Esophagus (tissue), 2 donors: Measurements from ENCODE around the gene TYK2. TPM values are rescaled to one million over a fixed set of nuclear protein-coding genes. Genes with fewer than 3 reads are reported as not detected.

Experiments used
- H3K27ac ChIP-seq, 2 donors: one replicate each; pipeline ENCODE4 v1.5.1; 2013; ENCODE audit warnings: low read depth in 2 of 2, mild to moderate bottlenecking in 2 of 2, inconsistent platforms in 1 of 2, low read length in 1 of 2, moderate library complexity in 1 of 2
- H3K27me3 ChIP-seq, 2 donors: one replicate each; pipeline ENCODE4 v1.6.1; 2013; ENCODE audit warnings: low read length in 2 of 2, control low read depth in 1 of 2, mild to moderate bottlenecking in 1 of 2; ENCODE audit not compliant: insufficient read depth in 2 of 2, control insufficient read depth in 1 of 2
- H3K36me3 ChIP-seq, 2 donors: one replicate each; pipeline ENCODE4 v1.6.1; 2013; ENCODE audit warnings: low read length in 1 of 2; ENCODE audit not compliant: control insufficient read depth in 2 of 2, insufficient read depth in 2 of 2
- H3K4me1 ChIP-seq, 2 donors: one replicate each; pipeline ENCODE4 v1.6.1; 2013; ENCODE audit warnings: low read length in 1 of 2; ENCODE audit not compliant: control insufficient read depth in 2 of 2, insufficient read depth in 2 of 2
- H3K4me3 ChIP-seq, 2 donors: one replicate each; pipeline ENCODE4 v1.5.1; 2013; ENCODE audit warnings: low read length in 2 of 2, mild to moderate bottlenecking in 2 of 2, low read depth in 1 of 2, moderate library complexity in 1 of 2
- H3K9me3 ChIP-seq, 2 donors: one replicate each; pipeline ENCODE4 v1.6.1; 2013; ENCODE audit warnings: mild to moderate bottlenecking in 2 of 2, low read depth in 1 of 2, low read length in 1 of 2, moderate library complexity in 1 of 2; ENCODE audit not compliant: control insufficient read depth in 2 of 2, insufficient read depth in 1 of 2
- WGBS, 2 donors: extraction: QIAGEN DNeasy Blood & Tissue Kit; methylation state at CpG; one replicate each; pipeline ENCODE4 v1.1.7; 2013; 5-methylcytosine and 5-hydroxymethylcytosine counted together
- polyA plus RNA-seq, 2 donors: library from polyadenylated mRNA; stranded (reverse); fragments of 200-250 nt; gene quantifications; one replicate each; pipeline ENCODE4 v1.2.3, GENCODE V29; 2013
- donor health status: healthy with polysubstance abuse.
- donor health status: Bipolar disorder and iron deficiency.

TYK2 gene
- polyA plus RNA-seq, 2 donors: 56.2 to 96.8 TPM

DNA sequence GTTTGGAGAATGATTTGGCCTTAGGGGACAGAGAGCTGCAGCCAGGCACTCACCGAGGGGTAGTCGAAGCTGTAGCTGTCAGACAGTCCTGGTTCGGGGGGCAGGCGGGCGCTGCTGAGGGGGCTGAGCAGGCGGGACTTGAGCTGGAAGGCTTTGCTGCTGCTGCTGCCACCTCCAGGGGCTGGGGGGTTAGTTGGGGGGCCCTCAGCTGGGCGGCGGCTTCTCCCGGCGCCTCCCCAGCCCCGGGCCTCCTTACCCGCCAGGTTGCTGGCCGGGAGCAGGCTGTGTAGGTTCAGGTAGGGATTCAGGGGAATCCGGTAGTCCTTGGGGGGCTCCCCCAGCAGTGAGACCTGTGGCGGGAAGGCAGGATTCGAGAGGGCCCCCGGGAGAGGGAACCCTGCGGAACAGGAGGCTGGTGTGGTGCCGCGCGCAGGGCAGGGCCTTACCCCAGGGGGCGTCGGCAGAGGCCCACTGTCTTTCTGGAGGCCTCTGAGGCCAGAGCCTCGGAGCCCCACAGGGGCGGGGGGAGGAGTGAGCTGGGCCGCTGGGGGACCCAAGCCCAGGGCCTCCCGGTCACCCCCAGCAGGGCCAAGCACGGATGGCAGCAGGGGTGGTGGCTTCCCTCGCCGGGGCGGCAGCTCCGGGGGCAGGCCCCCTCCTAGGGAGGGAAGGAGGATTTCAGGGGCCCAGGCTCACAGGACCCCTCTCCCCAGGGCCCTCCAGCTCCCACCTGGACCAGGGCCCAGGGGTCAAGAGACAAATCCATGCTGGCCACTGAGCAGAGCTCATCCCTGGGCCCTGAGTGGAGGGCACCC is 59.6 kb downstream of the TYK2 start:
- no peaks in the 10 kb centered on the region for H3K9me3 ChIP-seq
- H3K4me1 ChIP-seq: no peaks in the 10 kb centered on the region
- no peak overlapping the region for H3K4me3 ChIP-seq
- no peak overlapping the region for H3K27ac ChIP-seq
- H3K27me3 ChIP-seq: no peaks in the 10 kb centered on the region
- H3K36me3 ChIP-seq: peaks cover 5 to 50% of the 10 kb centered on the region in 2 donors
- 93% methylated on average over 31 to 32 of the region's 32 CpGs for WGBS, 2 donors

DNA sequence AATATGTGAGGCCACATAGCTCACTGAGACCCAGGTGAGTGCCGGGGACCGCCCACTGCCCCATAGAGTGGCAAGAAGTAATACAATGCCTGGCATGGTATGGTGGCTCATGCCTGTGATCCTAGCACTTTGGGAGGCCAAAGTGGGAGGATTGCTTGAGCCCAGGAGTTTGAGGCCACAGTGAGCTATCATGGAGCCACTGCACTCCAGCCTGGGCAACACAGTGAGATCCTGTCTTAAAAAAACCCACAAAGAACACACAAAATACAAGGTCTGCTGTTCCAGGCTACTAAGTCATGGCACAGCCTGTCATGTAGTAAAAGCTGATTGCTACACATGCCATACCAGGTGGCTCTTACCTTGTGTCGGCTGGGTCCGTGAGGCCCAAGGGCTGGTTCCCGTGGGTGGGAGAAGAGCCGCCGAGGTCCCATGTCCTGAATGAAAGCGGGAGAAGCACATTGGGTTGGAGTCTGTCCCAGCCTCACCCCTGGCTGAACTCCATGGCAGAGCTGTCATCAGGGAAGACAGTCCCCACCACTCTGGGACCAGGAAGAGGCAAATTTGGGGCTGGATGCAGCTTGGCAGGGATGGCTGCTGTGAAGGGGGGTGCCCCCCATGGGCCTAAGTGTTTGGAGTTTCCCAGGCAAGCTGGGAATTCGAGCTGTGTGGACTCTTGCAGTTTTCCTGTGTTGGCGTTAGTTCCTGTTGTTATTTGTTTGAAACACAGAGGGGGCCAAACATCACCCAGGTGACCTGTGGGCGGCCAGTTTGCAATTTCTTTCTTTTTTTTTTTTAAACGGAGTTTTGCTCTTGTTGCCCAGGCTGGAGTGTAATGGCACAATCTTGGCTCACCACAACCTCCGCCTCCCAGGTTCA is 61.3 kb downstream of the TYK2 start:
- H3K27ac ChIP-seq: no peak overlapping the region
- H3K4me3 ChIP-seq: no peak overlapping the region
- H3K9me3 ChIP-seq: no peaks in the 10 kb centered on the region
- peaks cover 5 to 42% of the 10 kb centered on the region in 2 donors for H3K36me3 ChIP-seq
- no peaks in the 10 kb centered on the region for H3K27me3 ChIP-seq
- 90 to 95% methylated on average over 13 of the region's 13 CpGs for WGBS, 2 donors
- H3K4me1 ChIP-seq: peaks cover 0 to 2% of the 10 kb centered on the region in 2 donors

DNA sequence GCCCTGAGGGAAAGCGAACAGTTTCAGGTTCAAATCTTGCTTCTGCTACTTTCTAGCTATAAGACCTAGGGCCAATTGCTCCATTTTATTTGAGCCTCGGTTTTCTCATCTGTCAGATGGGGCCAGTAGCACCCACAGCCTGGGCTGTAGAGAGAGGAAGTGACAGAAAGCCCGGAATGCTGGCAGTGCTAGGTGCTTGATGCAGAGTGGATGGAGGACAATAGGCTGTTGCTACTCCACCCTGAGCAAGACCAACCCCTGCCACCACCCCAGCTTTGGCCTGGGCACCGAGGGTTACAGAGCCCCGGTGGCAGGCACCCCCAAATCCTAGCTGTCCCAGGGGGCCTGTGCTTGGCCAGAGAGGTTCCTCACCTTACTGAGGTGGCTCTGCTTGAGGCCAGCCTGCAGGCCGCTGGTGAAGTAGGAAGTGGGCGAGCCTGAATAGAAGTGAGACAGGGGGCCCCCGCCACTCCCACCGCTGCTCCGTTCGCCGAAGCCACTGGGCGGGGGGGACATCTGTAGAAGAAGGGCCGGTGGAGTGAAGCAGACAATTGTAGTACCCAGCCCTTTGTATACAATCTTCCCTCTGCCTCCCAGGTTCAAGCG is 62.4 kb downstream of the TYK2 start:
- Histone ChIP-seq H3K9me3 (no peaks in the 10 kb centered on the region), H3K27me3 (no peaks in the 10 kb centered on the region), H3K4me1 (peaks cover 0 to 2% of the 10 kb centered on the region in 2 donors), H3K27ac (no peak overlapping the region), H3K4me3 (no peak overlapping the region), H3K36me3 (peaks cover 5 to 36% of the 10 kb centered on the region in 2 donors)
- WGBS, 2 donors: 93% methylated on average over 15 of the region's 15 CpGs

DNA sequence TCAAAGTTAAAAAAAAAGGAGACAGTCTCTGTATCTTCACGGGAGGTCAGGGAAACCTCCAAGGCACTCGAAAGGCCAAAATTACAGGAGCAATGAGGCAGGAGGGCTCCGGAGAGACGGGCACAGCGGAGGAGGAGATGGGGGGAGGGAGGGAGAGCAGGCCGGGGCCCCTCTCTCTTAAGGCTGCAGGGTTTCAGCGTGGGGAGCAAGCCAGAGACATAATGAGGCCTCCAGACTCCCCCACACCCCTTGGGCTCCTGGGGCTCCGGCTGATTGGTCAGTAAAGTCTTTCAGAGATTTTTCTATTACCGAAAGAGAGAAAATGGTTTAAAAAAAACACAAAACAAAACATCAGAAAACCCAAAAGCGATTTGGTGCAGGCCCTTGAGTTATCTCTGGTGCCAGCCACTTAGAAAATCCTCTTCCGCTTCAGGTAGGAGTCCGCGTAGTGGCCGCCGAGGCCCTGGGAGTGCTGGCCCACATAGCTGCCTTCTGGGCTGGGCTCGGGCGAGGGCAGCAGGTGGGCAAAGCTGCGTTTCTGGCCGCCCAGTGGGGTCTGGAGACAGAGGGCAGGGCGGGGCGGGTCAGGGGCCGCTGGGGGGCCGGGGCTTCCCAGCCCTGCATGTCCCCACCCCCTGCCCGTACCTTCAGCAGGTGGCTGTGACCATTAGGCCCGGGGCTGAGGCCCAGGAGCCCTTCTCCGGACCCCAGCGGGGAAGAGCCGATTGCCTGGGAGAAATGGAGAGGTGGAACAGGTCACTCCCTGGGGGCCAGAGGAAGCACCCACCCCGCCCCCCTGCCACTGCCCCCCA is 63.1 kb downstream of the TYK2 start:
- Histone ChIP-seq H3K27me3 (no peaks in the 10 kb centered on the region), H3K9me3 (no peaks in the 10 kb centered on the region), H3K36me3 (peaks cover 3 to 29% of the 10 kb centered on the region in 2 donors), H3K4me3 (no peak overlapping the region), H3K4me1 (peaks cover 0 to 2% of the 10 kb centered on the region in 2 donors), H3K27ac (no peak overlapping the region)
- WGBS, 2 donors: 82 to 86% methylated on average over 27 to 29 of the region's 29 CpGs

DNA sequence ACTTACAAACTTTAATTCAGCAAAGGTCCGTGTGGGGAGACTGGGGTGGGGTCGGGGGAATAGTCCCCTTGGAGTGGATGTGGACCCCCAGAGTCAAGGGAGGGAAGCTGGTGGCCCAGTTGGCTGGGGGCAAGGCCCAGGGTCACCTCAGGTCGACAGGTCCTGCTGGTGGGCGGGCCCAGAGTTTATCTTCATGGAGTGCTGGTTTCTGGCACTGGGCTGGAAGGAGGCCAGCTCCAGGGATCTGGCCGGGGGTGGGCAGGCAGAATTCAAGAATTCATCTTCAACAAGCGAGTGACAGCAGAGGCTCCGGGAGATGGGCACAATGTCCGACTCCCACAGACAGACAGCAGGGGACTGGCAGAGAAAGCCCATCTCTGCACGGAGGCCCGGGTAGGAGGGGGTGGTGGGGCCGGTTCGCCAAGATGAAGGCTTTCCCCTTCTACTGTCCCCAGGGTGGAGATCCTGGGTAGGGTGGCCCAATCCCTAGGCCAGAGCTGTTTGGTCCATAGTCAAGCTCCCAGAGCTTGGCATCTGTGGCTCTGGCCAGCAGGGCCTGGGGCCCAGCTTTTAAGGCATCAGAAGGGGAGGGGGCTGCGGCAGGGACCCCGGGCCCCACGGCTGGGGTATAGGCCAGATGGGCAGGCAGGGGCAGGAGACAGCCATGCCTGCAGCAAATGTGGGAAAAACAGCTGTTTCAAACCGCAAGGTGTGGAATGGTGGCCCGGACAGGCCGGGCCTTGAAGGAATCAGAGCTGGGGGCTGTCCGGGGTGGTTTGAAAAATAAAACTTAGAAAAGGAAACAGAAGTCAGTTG is 63.9 kb downstream of the TYK2 start:
- H3K9me3 ChIP-seq: no peaks in the 10 kb centered on the region
- H3K27ac ChIP-seq: no peak overlapping the region
- H3K27me3 ChIP-seq: no peaks in the 10 kb centered on the region
- H3K4me3 ChIP-seq: peak overlapping the region in 1 of 2 donors; percentile 88
- peaks cover 3 to 25% of the 10 kb centered on the region in 2 donors for H3K36me3 ChIP-seq
- 62 to 67% methylated on average over 19 of the region's 19 CpGs for WGBS, 2 donors
- H3K4me1 ChIP-seq: peaks cover 0 to 2% of the 10 kb centered on the region in 2 donors

DNA sequence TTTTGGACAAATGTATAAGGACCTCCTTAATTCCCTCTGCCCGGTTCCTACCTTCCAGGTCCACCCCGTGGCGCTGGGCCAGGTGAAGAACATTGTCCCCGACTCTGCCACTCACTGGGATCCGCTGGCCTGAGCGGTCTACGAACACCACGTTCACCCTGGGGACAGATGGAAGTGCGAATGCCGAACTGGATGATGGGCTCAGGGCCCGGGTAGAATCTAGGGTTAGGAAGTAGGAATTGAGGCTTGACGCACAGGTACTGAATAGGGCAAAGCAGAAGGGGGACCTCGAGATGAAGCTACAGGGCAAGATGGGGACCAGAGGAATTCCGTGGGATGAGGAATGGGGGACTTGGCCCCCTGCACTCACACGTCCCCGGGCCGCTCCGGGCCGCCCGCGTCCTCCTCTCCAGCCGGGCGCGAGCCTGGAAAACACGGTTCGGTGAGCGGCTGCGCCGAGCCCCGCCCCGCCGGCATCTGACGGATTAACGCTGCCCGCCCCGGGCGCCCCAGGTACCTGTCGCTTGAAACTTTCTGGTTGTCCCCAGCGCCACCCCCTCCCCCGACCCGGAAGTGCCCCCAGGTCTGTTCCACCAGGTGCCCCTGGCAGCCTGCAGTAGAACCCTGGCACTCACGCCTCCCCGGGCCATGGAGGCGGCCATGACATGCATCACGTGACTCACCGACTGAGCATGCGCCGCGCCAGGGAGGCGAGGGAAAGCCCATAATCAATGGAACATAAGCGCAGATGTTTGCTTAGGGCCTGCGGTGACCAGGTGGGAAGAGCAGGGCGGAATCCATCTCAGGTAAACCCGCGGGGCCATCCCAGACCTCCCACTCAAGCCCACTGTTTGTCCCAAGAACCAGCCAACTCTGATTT is 64.8 kb downstream of the TYK2 start, which contains the start of gene FDX2:
Gene FDX2, minus strand, starts transcription at position 681 of the 880 bp plus-strand sequence. Its CDS starts 19 bp downstream, at position 662.
- Histone ChIP-seq H3K27me3 (no peaks in the 10 kb centered on the region), H3K27ac (peak within 1 kb of the TSS; percentile 19 to 59), H3K4me1 (peaks cover 0 to 2% of the 10 kb centered on the region in 2 donors), H3K4me3 (peak within 1 kb of the TSS; percentile 68 to 88), H3K9me3 (no peaks in the 10 kb centered on the region), H3K36me3 (peaks cover 4 to 22% of the 10 kb centered on the region in 2 donors)
- WGBS, 2 donors: 1% methylated on average over 39 to 55 of the region's 55 CpGs

DNA sequence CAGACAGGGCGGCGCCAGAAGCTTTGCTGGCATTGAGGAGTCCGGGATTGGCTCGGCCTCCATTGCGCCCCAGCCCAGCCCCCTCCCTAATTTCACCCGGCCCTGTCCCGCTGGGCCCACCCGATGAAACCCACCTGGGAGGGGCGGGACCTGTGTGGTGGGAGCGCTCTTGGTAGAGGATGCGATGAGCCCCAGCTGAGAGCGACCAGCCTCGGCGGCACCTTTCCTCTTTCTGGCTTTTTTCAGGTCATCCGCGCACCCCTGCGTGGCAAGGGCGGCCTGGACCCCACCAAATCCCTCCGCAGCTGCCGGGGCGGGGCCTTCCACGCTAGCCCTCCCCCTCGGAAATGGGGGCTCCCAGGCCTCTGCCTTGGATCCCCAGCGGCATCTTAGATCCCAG is 70.9 kb downstream of the TYK2 start, which contains the start of gene ZGLP1:
Gene ZGLP1, minus strand, starts transcription at position 393 of the 400 bp plus-strand sequence.
- WGBS, 2 donors: 89 to 93% methylated on average over 24 of the region's 24 CpGs
- Histone ChIP-seq H3K9me3 (no peaks in the 10 kb centered on the region), H3K27ac (no peak within 1 kb of the TSS), H3K4me3 (no peak within 1 kb of the TSS), H3K4me1 (no peaks in the 10 kb centered on the region), H3K27me3 (no peaks in the 10 kb centered on the region), H3K36me3 (peaks cover 3 to 9% of the 10 kb centered on the region in 2 donors)

DNA sequence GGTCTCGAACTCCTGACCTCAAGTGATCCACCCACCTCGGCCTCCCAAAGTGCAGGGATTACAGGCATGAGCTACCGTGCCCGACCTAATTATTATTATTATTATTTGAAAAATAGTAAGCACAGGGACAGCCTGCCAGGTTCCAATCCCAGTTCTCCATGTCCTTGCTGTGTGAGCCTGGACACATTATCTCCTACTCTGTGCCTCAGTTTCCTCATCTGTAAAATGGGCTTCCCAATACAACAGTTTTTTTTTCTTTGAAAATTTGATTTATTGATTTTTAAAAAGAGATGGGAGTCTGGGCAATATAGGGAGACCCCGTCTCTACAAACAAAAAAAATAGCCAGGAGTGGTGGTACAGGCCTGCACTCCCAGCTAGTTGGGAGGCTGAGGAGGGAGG is 74.0 kb downstream of the TYK2 start:
- H3K27ac ChIP-seq: no peak overlapping the region
- H3K27me3 ChIP-seq: no peaks in the 10 kb centered on the region
- peaks cover 3 to 9% of the 10 kb centered on the region in 2 donors for H3K36me3 ChIP-seq
- no peak overlapping the region for H3K4me3 ChIP-seq
- 91 to 95% methylated on average over 5 of the region's 5 CpGs for WGBS, 2 donors
- no peaks in the 10 kb centered on the region for H3K9me3 ChIP-seq
- H3K4me1 ChIP-seq: no peaks in the 10 kb centered on the region
